Keratinocyte (primary cell): ENCODE data around the gene CPSF4. TPM values are rescaled to one million over a fixed set of nuclear protein-coding genes. Genes with fewer than 3 reads are reported as not detected.

Source experiments
- DNase-seq: peaks from one replicate; pipeline ENCODE4 v3.0.0-alpha.2; 2011; ENCODE audit warnings: low read depth, missing footprints, low spot score
- FAIRE-seq: peaks from 2 replicates; lab custom pipeline; 2011; peaks lifted over from hg19 to GRCh38; lab: Jason Lieb, UNC
- H2AFZ ChIP-seq: 2 replicates; pipeline ENCODE4 v1.6.0; 2012; ENCODE audit warnings: low read length, control low read depth, inconsistent platforms; ENCODE audit not compliant: control insufficient read depth
- H3K27ac ChIP-seq: 2 replicates; pipeline ENCODE4 v1.5.1; 2011; ENCODE audit warnings: low read length; ENCODE audit not compliant: control insufficient read depth, insufficient read depth
- H3K27me3 ChIP-seq: 3 replicates; pipeline ENCODE4 v1.6.0; 2011; ENCODE audit warnings: low read length; ENCODE audit not compliant: control insufficient read depth, insufficient read depth; ENCODE audit errors: extremely low read depth
- H3K36me3 ChIP-seq, 2 experiments: 2 replicates in 1 of 2; 3 replicates in 1 of 2; pipeline ENCODE4 v1.5.1; 2011; ENCODE audit warnings: low read length in 2 of 2, mild to moderate bottlenecking in 1 of 2; ENCODE audit not compliant: control insufficient read depth in 2 of 2, insufficient read depth in 2 of 2; ENCODE audit errors: extremely low read depth in 1 of 2
- H3K4me1 ChIP-seq: 3 replicates; pipeline ENCODE4 v1.5.1; 2011; ENCODE audit warnings: low read length; ENCODE audit not compliant: control insufficient read depth, insufficient read depth; ENCODE audit errors: extremely low read depth
- H3K4me2 ChIP-seq: 3 replicates; pipeline ENCODE4 v1.6.0; 2011; ENCODE audit warnings: low read depth, low read length; ENCODE audit not compliant: control insufficient read depth, insufficient read depth; ENCODE audit errors: extremely low read depth
- H3K4me3 ChIP-seq, 3 experiments: fragments of 200-600 bp in 1 of 3; sonication (generic) in 1 of 3; 2 replicates in 2 of 3; 3 replicates in 1 of 3; pipeline ENCODE4 v1.5.1; 2011 to 2016; ENCODE audit warnings: low read length in 3 of 3, mild to moderate bottlenecking in 3 of 3, control low read depth in 2 of 3, inconsistent platforms in 1 of 3, low read depth in 1 of 3, mixed read lengths in 1 of 3, mixed run types in 1 of 3, moderate library complexity in 1 of 3; ENCODE audit not compliant: control insufficient read depth in 2 of 3, insufficient read depth in 2 of 3; ENCODE audit errors: extremely low read depth in 1 of 3
- H3K79me2 ChIP-seq: 2 replicates; pipeline ENCODE4 v1.6.0; 2012; ENCODE audit warnings: low read length; ENCODE audit not compliant: control insufficient read depth, insufficient read depth
- H3K9ac ChIP-seq: 3 replicates; pipeline ENCODE4 v1.6.0; 2011; ENCODE audit warnings: low read length; ENCODE audit not compliant: control insufficient read depth, insufficient read depth; ENCODE audit errors: extremely low read depth
- H3K9me1 ChIP-seq: 3 replicates; pipeline ENCODE4 v1.6.0; 2011; ENCODE audit warnings: low read length; ENCODE audit not compliant: control insufficient read depth, insufficient read depth; ENCODE audit errors: extremely low read depth
- H3K9me3 ChIP-seq: 2 replicates; pipeline ENCODE4 v1.5.1; 2012; ENCODE audit warnings: low read depth, low read length; ENCODE audit not compliant: control insufficient read depth
- H4K20me1 ChIP-seq: 3 replicates; pipeline ENCODE4 v1.6.0; 2011; ENCODE audit warnings: low read length; ENCODE audit not compliant: control insufficient read depth, insufficient read depth; ENCODE audit errors: extremely low read depth
- EZH2 ChIP-seq: IDR thresholded peaks from one replicate; pipeline ENCODE4 v1.6.1; 2012; ENCODE audit warnings: inconsistent platforms, mild to moderate bottlenecking, low read length, moderate library complexity
- dilution Hi-C: fragments of 300-500 bp; cut with MboI; formaldehyde crosslinking; loops from one replicate; pipeline ENCODE4 v1.7.0; 2020; ENCODE audit warnings: low sequenced_read_pairs; ENCODE audit not compliant: extremely low pct_ligation_motif_present
- polyA plus RNA-seq, 5 experiments: library from polyadenylated mRNA; depleted of rRNA in 3 of 5; stranded (reverse) in 3 of 5; stranded (forward) in 1 of 5; unstranded in 1 of 5; fragments of >200 nt; gene quantifications; 1 replicate in 1 of 5; 2 replicates in 3 of 5; 3 replicates in 1 of 5; pipeline versions ENCODE4 v1.2.1 to v1.2.3, GENCODE V29; 2011 to 2012; ENCODE audit warnings: missing spikeins in 2 of 5, low read depth in 1 of 5, low replicate concordance in 1 of 5
- TF ChIP-seq, protein P1 (sequence below), 3 experiments: IDR thresholded peaks in 1 of 3; conservative IDR thresholded peaks in 1 of 3; optimal IDR thresholded peaks in 1 of 3; 2 replicates in 2 of 3; 3 replicates in 1 of 3; pipeline versions ENCODE3 to v1.5.1; 2011; ENCODE audit warnings: low read length in 3 of 3, mild to moderate bottlenecking in 3 of 3, moderate library complexity in 2 of 3, control low read depth in 1 of 3, inconsistent platforms in 1 of 3; ENCODE audit not compliant: insufficient read depth in 2 of 3; ENCODE audit errors: extremely low read depth in 1 of 3

The CPSF4 gene
- polyA plus RNA-seq, 1 donor (not counting 4 experiments of a cell fraction or from before 2014, with no cell fraction given): 25.0 TPM

- Histone ChIP-seq H4K20me1 (peaks cover 25% of the 10 kb centered on the region), H3K9ac (no peak overlapping the region), H3K9me3 (no peaks in the 10 kb centered on the region), H2AFZ (no peak overlapping the region), H3K4me2 (no peak overlapping the region), H3K79me2 (peaks cover 67% of the 10 kb centered on the region), H3K27ac (no peak overlapping the region), H3K4me1 (peaks cover 18% of the 10 kb centered on the region), H3K36me3 (peaks cover 24 to 50% of the 10 kb centered on the region in 2 experiments), H3K27me3 (no peaks in the 10 kb centered on the region), H3K9me1 (no peaks in the 10 kb centered on the region), H3K4me3 (no peak overlapping the region)
- dilution Hi-C loops: no loop called here
- DNase-seq (no peak), FAIRE-seq (no peak)
- TF ChIP-seq, protein P1, sequence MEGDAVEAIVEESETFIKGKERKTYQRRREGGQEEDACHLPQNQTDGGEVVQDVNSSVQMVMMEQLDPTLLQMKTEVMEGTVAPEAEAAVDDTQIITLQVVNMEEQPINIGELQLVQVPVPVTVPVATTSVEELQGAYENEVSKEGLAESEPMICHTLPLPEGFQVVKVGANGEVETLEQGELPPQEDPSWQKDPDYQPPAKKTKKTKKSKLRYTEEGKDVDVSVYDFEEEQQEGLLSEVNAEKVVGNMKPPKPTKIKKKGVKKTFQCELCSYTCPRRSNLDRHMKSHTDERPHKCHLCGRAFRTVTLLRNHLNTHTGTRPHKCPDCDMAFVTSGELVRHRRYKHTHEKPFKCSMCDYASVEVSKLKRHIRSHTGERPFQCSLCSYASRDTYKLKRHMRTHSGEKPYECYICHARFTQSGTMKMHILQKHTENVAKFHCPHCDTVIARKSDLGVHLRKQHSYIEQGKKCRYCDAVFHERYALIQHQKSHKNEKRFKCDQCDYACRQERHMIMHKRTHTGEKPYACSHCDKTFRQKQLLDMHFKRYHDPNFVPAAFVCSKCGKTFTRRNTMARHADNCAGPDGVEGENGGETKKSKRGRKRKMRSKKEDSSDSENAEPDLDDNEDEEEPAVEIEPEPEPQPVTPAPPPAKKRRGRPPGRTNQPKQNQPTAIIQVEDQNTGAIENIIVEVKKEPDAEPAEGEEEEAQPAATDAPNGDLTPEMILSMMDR (optimal IDR thresholded peaks at IDR 0.05 in 1 of 3, IDR thresholded peaks at IDR 0.05 in 1 of 3, conservative IDR thresholded peaks at IDR 0.05 in 1 of 3; ENCODE audit: extremely low read depth in 1 of 3, insufficient read depth in 2 of 3, low read length in 3 of 3): no peak
- no peak for TF ChIP-seq EZH2
These were observed 34.3 kb upstream of the CPSF4 start for GRCh38 chr7:99404235-99404976.

- DNase-seq (no peak), FAIRE-seq (no peak)
- Histone ChIP-seq H4K20me1 (peaks cover 24% of the 10 kb centered on the region), H3K36me3 (peaks cover 19 to 47% of the 10 kb centered on the region in 2 experiments), H3K27me3 (no peaks in the 10 kb centered on the region), H3K9me1 (no peaks in the 10 kb centered on the region), H3K27ac (no peak overlapping the region), H3K9ac (no peak overlapping the region), H3K79me2 (peaks cover 72% of the 10 kb centered on the region), H3K9me3 (no peaks in the 10 kb centered on the region), H3K4me2 (no peak overlapping the region), H3K4me3 (no peak overlapping the region), H3K4me1 (peaks cover 21% of the 10 kb centered on the region), H2AFZ (no peak overlapping the region)
- TF ChIP-seq EZH2: no peak
- TF ChIP-seq, protein P1 (optimal IDR thresholded peaks at IDR 0.05 in 1 of 3, IDR thresholded peaks at IDR 0.05 in 1 of 3, conservative IDR thresholded peaks at IDR 0.05 in 1 of 3; ENCODE audit: extremely low read depth in 1 of 3, insufficient read depth in 2 of 3, low read length in 3 of 3): no peak
- dilution Hi-C loops: no loop called here
These were observed 33.8 kb upstream of the CPSF4 start for GRCh38 chr7:99404977-99405320.
